ENCODE data around the gene GNA15.

- TF ChIP-seq CTCF (IDR thresholded peaks at IDR 0.05) (no peak), POLR2A (IDR thresholded peaks at IDR 0.05) (no peak)
Measured at GRCh38 chr19:3137119-3137518, 1.3 kb downstream of the GNA15 start.
